MM.1S (cell line): ENCODE results near the gene PTGIR.

ENCODE experiments used
- EZH2 ChIP-seq: fragments of 300-600 bp; sonication (generic); optimal IDR thresholded peaks from 2 replicates; pipeline ENCODE3; 2017; ENCODE audit warnings: low read depth, mild to moderate bottlenecking, antibody characterized with exemption, low read length, mixed read lengths
- TF ChIP-seq, protein P1 (sequence below): fragments of 300-600 bp; sonication (generic); IDR thresholded peaks from 2 replicates; pipeline ENCODE4 v1.5.1; 2016; ENCODE audit warnings: antibody characterized with exemption, low read length, mixed read lengths

DNA sequence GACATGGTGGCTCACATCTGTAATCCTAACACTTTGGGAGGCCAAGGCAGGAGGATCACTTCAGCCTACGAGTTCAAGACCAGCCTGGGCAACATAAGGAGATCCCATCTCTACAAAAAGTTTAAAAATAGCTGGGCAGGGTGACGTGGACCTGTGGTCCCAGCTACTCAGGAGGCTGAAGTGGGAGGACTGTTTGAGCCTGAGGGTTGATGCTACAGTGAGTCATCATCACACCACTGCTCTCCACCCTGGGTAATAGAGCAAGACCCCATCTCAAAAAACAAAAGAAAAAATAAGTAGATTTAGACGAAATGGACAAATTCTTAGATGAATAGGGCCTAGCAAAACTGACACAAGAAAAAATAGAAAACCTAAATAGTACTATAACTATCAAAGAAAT, 21.5 kb upstream of the PTGIR start:
- TF ChIP-seq, protein P1, sequence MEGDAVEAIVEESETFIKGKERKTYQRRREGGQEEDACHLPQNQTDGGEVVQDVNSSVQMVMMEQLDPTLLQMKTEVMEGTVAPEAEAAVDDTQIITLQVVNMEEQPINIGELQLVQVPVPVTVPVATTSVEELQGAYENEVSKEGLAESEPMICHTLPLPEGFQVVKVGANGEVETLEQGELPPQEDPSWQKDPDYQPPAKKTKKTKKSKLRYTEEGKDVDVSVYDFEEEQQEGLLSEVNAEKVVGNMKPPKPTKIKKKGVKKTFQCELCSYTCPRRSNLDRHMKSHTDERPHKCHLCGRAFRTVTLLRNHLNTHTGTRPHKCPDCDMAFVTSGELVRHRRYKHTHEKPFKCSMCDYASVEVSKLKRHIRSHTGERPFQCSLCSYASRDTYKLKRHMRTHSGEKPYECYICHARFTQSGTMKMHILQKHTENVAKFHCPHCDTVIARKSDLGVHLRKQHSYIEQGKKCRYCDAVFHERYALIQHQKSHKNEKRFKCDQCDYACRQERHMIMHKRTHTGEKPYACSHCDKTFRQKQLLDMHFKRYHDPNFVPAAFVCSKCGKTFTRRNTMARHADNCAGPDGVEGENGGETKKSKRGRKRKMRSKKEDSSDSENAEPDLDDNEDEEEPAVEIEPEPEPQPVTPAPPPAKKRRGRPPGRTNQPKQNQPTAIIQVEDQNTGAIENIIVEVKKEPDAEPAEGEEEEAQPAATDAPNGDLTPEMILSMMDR: no peak
- TF ChIP-seq EZH2: no peak
